Astrocyte of the hippocampus (primary cell): ENCODE results near the gene C6orf118.

Experiments
- DNase-seq: peaks from one replicate; pipeline ENCODE4 v3.0.0; 2011; ENCODE audit warnings: low read depth, low spot score

C6orf118 gene

DNA sequence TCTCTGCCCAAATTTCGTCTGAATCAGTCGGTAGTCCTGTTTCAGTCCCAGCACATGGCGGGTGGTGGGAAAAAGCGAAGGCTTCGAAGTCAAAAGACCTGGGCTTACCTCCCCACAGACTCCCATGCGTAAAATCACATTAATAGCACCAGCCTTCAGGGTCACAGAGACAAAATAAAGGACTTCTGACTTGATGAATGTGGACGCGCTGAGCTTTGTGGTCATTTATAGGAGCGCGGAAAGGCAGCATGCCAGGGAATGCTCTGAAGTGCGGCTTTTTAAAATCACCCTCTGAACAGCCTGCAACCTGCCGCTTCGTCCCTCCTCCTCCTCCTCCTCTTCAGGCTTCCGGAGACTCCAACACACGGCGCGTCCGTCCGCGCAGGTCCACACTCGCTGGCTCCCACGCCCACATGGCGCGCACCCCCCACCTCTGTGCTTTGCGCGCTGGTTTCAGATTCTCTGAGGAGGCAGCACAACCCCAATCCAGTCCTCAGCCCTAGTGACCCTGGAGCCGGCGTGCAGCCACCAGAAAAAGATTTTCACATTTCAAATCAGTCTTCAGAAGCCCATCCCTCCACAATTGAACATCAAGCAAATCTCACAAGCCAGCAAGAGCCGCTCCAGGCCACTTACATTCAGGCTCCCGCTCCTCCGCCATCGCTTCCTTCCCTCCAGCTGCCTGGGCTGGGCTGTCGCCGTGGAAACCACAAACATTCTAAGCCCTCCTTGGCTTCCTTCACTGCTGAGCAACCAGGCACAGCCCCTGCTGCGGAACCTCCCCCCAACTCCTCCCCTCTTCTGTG lies at the start of gene C6orf118:
TSS of gene C6orf118 (minus strand) at position 680 of the 806 bp plus-strand sequence. CDS start at position 661, 19 bp downstream.
- peak; percentile 94 for DNase-seq

DNA sequence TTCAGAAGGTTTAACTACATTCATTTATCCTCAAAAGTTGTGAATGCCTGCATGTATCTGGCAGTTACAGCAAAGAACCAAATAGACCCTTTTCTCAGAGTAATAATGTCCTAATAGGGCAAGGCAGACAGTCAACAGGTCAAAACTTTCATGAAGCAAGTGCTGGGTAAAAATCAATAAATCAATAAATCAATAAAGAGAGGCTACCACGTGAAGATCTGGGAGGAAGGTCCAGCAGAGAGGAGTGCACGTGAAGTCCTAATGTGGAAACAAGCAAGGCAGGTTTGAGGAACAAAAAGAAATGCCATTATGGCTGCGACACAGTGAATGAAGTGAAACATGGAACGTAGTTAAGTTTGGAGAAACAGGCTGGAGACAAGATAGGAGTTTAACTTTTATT lies 36.3 kb upstream of the C6orf118 start:
- no peak for DNase-seq

DNA sequence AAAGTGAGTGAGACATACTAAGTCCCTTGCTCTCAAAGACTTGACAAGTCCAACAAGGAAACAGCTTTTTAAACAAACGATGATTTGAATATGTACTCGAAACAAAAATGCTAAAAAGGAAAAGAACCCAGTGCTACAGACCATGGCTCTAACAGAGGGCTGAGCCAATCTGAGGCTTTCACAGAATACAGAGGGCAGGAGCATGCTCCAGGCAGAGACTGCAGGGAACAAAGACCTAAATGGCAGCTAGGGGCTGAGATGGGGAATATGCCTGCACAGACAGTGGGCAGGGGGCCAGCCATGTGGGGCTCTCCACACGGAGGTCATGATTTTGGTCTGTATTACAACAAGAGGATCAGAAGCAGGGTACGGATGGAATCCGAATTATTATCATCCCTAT lies 31.1 kb upstream of the C6orf118 start:
- no peak for DNase-seq

DNA sequence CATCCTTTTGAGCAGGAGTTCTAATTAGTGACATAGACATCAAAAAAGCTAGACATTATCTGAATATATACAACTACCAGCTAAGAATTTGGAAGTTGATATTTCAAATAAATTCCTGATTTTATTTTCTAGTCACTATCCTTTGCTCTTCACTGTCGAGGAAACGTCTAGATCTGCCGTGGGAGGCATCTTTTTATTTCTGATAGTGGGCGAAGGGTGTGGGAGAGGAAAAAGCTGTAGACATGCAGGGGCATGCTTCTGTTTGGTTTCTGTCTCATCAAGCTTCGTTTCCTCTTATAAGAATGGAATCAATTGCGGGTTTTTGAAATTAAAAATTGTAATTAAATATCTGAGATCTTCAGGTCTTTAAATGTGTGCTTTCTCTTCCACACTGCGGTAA lies 16.2 kb upstream of the C6orf118 start:
- no peak for DNase-seq

DNA sequence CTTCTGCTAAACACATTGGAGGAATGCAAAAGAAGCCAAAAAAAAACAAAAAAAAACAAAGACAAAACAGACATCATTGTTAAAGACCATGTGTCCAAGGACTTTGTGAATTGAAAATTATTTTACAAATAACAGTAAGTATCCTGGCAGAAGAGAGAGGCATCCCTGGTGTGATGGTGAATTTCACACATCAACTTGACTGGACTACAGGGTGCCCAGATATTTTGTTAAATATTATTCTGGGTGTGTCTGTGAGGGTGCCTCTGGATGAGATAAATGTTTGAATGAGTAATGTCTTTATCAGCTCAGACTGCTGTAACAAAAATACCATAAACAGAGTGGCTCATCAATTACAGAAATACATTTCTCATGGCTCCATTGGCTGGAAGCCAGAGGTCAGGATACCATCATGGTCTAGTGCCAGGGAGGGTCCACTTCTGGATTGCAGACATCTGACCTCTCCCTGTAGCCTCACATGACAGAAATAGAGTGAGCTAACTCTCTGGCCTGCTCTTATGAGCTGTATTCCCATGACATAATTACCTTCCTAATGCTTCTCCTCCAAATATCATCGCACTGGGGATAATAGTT lies 12.2 kb upstream of the C6orf118 start:
- no peak for DNase-seq

DNA sequence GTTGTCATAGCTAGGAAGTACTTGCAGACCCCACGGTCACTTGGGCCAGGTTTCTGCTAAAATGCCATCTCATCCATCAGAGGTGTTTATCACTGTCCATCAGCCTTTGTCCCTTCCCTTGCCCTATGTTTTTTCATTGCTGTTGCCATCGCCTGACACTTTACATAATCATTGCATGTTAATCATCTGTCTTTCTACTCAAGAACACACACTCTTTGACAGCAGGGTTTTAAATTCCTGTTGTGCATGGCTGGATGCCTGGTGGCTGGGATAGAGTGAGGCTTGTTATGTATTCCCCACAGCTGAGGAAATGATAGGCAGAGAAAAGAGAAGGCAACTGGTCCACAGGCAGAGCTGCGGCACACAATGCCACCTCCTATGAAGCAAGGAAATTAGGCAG lies 11.7 kb upstream of the C6orf118 start:
- DNase-seq: no peak

DNA sequence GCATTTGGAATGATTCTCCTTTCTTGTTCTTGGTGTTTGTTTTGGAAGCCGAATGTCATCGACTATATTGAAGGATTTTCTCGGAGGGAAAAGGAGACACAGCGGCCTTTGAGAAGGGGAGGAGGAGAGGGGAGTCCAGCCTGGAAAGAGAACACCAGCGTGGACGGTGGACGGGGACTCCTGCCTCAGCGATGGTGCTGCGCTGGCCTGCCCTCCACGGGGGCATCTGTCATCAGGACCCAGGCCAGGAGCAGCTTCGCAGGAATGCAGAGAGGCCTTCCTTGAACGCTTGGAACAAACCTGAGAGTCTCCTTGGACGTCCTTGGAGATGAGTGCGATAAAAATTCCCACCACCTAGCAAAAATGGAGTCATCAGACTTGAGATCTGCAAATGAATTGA lies 8.3 kb upstream of the C6orf118 start:
- DNase-seq: no peak

DNA sequence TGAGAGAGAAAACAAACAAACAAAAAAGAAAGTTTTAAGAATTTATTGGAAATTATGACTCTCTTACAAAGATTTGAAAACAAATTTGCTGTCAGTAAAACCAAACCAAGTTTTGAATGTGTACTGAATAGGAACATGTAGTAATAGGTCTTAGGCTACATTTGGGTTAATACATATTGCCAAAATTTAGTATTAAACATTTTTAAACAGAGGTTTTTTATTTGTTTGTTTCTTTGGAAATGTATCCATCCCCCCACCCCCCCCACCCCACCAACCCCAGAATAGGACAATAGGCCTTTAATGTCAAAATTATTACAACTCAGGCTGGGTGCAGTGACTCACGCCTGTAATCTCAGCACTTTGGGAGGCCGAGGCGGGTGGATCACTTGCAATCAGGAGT lies 2.5 kb downstream of the C6orf118 start:
- no peak for DNase-seq

DNA sequence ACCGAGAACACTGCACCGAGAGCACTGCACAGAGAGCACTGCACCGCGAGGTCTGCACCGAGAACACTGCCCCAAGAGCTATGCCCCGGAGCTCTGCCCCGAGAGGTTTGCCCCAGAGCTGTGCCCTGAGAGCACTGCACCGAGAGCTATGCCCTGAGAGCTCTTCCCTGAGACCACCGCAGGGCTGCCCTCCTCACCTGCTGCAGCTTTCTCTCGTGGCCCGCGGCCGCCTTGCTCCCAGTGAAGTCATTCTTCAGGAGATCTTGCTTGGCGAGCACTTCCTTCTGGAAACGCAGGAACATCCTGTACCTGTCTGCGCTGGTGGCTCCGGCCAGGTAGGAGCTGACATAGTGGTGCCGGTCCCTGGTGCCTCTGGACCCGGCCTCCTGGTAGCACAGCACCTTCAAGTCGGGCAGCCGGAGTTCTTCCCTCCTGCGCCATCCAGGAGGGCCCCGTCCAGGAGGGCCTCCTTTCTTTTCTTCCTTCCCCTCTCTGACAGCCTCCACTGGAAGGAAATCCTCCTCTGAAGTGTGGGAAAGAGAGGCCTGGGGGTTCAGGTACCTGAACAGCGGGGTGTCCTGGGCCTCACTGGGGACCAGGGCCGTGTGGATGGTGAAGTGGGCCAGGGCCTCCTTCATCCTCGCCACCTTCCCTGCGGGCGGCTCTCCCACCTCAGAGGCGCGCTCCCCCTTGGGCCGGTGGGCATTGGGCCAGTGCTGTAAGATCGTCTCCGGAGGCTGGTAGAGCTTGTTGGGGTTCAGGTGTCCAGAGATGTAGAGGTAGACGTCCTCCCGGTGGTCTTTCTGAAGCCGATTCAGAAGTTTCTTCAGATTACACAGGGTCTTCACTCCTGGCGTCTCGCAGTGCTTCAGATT lies 7.8 kb downstream of the C6orf118 start:
- DNase-seq: no peak

DNA sequence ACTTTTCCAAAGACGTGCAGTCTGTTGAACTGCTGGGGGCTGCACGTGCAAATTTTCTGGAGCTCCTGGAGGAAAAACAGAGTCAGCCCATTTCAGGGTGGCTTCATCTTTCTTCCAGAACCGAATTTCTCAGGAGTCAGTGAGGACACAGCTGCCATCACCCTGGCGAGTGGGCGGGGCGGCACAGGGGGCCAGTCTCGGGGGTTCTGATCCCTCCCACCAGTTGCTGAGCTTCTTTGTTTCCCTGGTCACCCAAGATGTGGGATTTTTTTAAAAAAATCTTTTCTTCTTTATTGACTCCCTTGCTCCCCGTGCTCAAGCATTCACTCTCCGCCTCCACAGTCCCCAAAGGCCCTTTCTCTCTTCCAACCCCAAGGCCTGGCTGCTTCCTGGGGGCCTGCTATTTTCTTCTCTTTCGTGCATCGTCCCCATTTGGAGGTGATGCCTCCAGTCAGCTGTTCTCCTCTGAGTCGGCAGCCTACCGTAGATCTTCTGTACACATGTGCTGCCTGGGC lies 8.9 kb downstream of the C6orf118 start:
- DNase-seq: no peak

DNA sequence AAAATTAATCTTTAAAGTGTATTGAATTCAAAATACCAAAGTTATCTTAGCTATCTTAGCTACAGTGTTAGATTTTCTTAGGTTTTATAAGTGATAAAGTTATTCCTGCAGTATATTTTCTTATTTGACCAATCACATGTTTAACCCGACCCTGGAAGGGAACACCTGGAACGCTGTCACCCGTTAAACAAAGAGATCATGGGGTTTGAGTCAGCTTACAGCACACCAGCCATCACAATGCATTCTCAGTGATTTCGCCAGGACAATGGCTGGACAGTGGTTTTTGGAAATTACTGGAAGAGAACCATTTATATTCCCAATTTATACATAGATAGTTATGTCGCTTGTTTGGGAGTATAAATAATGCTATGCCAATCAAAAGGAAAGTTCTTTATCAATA lies 10.5 kb downstream of the C6orf118 start:
- DNase-seq: no peak

DNA sequence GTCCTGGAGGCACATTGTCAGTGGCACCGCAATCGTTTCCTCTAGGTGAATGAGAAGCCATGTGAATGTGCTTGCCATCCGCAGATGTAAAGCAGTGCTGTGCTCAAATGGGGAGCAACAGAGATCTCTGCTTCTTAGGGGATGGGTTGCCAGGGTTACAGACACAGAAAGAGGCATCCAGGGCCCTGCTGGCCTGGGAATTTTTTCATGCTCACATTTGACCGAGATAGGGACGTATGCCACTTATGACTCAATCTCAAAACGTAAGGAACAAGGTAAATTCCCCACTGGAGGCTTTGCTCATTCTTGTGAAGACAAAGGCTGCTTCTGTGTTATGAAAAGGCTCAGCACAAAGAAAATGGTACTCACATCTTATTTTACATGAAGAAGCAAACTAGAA lies 11.0 kb downstream of the C6orf118 start:
- DNase-seq: peak; percentile 37

DNA sequence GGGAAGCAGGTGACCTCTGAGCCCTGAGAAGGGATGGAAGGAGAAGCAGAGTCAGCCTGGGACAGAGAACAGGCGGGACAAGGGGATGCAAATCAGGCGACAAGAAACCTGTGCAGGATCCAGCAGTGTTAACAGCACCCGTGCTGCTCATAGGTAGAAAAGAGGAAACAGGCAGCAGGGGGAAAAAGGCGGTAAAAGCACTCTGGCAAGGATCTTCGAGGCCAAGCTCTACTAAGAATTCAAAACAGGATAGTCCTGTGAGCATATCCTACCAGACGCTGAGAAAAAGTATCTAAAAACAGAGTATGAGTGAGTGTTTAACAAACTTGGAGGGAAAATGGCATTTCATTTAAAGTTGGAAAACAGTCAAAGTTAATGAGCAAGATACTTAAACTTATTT lies 16.7 kb downstream of the C6orf118 start:
- no peak for DNase-seq

DNA sequence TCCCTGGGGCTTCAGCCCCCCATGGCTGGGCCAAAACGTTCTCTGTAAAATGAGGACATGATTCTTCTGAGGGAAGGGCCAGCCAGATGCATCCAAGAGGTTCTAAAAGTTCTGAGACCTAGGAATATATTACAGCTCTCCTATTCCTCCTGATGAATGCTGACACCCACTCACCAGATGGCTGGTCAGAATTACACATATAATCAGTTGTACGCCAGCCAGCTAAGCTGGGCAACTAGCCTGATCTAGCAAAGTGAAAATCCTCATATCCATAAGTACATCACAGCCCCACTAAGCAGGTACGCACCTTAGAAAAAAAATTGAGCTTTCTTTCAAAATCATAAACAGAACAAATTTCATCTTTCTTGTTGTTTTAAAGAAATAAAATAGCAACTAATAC lies 34.8 kb downstream of the C6orf118 start:
- DNase-seq: no peak

DNA sequence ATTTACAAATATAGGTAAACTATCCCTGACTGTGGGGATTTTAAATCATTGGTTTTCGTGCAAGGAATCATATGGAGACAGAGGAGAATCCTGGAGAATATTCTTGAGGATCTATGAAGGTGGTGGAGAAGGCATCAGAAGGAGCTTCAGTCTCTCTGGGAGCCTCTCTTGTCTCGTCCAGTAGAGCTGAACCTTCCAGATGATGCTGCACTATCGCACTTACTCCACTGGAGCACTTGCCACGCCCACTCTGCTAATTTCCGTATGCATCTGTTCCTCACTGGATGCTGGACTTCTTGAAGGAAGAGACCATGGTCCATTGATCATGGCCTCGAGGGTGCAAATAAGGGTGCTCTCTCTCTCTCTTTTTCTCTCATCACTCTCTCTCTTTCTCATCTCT lies 36.8 kb downstream of the C6orf118 start:
- no peak for DNase-seq

DNA sequence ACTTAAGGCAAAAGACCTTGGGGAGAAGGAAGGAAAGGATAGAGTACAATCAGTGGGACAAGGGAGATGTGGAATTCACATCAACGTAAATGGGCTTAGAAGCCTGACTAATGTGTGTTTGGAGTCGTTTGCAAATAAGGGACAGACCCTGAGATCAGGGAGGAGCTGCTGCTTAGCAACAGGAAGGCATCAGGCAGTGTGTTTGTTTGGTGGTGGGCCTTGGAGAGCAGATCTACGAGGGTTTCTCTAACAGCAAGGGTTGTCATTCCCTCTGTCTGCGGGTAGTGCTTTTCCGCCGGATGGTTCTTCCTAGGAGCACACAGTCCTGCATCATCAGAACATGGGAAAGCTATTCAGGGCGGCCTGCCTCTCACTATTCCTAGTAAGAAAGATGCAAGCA lies 40.4 kb downstream of the C6orf118 start:
- no peak for DNase-seq

DNA sequence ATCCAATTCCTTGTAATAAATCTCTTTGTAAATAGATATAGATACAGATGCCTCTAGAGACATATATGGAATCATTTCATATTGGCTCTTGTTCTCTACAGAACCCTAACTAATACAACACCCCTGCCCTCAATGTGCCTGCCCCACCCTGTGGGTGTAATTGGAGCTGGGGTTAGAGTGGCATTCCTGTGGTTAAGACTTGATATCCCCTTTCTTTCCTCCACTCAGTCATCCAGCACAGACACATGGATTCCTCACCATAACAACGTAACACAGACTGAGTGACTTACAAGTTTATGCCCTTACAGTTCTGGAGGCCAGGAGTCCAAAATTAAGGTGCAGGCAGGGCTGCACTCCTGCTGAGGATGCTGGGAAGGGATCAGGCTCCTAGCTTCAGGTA lies 42.8 kb downstream of the C6orf118 start:
- DNase-seq: peak; percentile 16

DNA sequence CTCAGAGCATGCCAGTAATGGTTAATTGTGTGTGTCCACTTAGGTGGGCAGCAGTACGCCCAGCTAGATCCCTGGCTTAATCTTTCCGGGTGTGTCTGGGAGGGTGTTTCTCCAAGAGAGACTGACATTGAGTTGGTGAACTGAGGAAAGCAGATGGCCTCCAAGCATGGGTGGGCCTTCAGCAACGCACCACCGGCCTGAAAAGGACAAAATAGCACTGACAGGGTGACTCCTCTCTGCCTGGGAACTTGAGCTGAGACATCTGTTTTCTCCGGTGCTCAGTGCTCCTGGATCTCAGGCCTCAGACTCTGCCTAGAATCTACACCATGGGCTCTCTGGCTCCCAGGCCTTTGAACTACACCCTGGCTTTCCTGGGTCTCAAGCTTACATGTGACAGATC lies 43.2 kb downstream of the C6orf118 start:
- DNase-seq: no peak

DNA sequence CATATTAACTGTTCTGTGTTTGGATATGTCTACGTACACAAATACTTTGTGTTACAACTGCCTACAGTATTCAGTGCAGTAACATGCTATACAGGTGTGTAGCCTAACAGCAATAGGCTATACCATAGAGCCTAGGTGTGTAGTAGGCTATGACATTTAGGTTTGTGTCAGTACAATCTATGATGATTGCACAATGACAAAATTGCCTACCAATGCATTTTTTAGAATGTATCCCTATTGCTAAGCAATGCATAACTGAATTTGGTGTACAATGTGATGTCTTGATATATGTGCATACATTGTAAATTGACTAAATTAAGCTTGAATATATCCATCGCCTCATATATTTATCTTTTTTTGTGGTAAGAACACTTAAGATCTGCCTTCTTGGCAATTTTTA lies 48.9 kb downstream of the C6orf118 start:
- DNase-seq: no peak

DNA sequence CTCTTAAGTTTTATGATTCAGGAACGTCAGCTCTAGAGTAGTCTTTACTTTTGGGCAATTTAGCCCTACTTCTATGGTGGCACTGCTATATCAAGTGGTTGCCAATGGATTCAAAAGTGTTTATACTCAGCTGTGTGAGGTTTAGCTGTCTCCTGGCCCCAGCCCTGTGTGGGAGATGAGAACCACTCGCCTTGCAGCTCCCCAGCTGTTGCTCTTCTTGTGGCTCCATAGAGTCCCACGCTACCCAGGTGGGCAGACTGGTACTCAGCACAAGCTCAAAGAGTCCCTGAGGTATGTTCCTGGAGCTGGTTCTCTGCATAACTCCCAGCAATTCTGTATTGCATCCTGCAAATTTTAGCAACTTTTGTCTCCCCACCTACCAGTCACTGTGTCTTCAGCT lies 59.6 kb downstream of the C6orf118 start:
- DNase-seq: no peak

DNA sequence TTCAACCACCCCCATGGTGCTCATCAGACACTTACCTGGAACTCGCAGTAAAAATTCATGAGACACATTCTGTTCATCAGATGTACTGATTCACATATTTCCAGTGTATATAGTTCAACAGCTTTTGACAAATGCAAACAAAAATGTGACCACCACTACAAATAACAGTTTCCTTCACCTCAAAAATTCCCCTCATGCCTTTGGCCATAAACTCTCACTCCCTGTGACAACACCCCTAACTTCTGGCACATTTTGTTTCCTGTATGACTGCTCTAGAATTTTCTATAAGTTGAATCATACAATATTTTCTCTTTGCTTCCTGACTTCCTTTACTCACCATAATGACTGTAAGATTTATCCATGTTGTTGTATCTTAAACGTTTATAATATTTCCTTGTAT lies 63.7 kb downstream of the C6orf118 start:
- DNase-seq: peak; percentile 6

DNA sequence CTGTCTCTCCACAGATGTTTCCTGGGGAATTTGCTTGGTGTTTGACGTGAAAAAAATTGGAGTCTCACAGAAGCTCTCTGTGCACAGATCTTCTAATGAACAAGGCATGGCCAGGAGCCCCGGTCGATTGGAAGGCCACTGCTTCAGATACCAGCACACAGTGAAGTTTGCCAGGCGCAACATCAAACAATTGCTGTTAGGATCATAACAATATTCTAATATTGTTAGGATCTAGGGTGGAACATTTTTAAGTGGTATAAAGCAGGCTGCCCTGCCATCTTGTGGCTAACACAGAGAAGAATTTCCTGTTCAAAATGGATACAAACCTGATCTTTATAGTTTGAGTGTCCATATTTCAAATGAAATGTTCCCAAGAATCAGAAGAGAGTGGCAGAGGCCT lies 64.1 kb downstream of the C6orf118 start:
- peak; percentile 63 for DNase-seq
